A549 (cell line): ENCODE data around the gene LARGE1. TPM values are rescaled to one million over a fixed set of nuclear protein-coding genes. Genes with fewer than 3 reads are reported as not detected.

Experiments used
- ATAC-seq, 2 experiments: fragments of 200-7000 bp in 1 of 2; fragments of >200 bp in 1 of 2; cut with Nextera tagmentation in 1 of 2; cut with Tn5 transposase in 1 of 2; 3 replicates each; pipeline versions ENCODE4 v1.8.0 to v1.9.1; 2018 to 2020; ENCODE audit warnings: mild to moderate bottlenecking in 1 of 2, moderate library complexity in 1 of 2
- CTCF ChIA-PET: fragments of 300-600 bp; sonication (Branson Sonifier 250); formaldehyde crosslinking; extraction: SDS; loops from one replicate; lab custom pipeline; 2021; ENCODE audit warnings: antibody characterized with exemption, inconsistent platforms; lab: Yijun Ruan, JAX
- POLR2A ChIA-PET: fragments of 350-600 bp; formaldehyde crosslinking; extraction: SDS; loops from one replicate; lab custom pipeline; 2021; ENCODE audit warnings: antibody characterized with exemption, inconsistent platforms; lab: Yijun Ruan, JAX
- DNase-seq, 2 experiments: peaks; one replicate each; pipeline versions ENCODE4 v3.0.0 to v3.0.0-alpha.2; 2011 to 2016; ENCODE audit warnings: low read depth in 1 of 2, low spot score in 1 of 2
- FAIRE-seq: peaks from 2 replicates; lab custom pipeline; 2011; peaks lifted over from hg19 to GRCh38; lab: Jason Lieb, UNC
- H3K27ac ChIP-seq, 2 experiments: fragments of >200 bp; sonication (Bioruptor Twin); formaldehyde crosslinking; 3 replicates each; pipeline ENCODE4 v1.5.1; 2016 to 2017
- H3K4me1 ChIP-seq: fragments of >200 bp; sonication (Bioruptor Twin); formaldehyde crosslinking; 3 replicates; pipeline ENCODE4 v1.6.1; 2016
- H3K4me2 ChIP-seq: fragments of >200 bp; sonication (Bioruptor Twin); formaldehyde crosslinking; 3 replicates; pipeline ENCODE4 v1.6.1; 2016
- H3K4me3 ChIP-seq: fragments of >200 bp; sonication (Bioruptor Twin); formaldehyde crosslinking; 3 replicates; pipeline ENCODE4 v1.5.1; 2016
- H3K9me3 ChIP-seq: fragments of >200 bp; sonication (Bioruptor Twin); formaldehyde crosslinking; 3 replicates; pipeline ENCODE4 v1.6.1; 2016
- BCL3 ChIP-seq: fragments of >200 bp; sonication (Bioruptor Twin); formaldehyde crosslinking; IDR thresholded peaks from 3 replicates; pipeline ENCODE4 v1.6.1; 2016
- BHLHE40 ChIP-seq: IDR thresholded peaks from 2 replicates; pipeline ENCODE4 v1.6.1; 2012; ENCODE audit warnings: low read depth, low read length, inconsistent platforms
- CBX8 ChIP-seq: fragments of 200-600 bp; sonication (generic); IDR thresholded peaks from 2 replicates; pipeline ENCODE4 v1.6.1; 2016
- CHD2 ChIP-seq: fragments of 150-350 bp; IDR thresholded peaks from 2 replicates; pipeline ENCODE4 v1.6.1; 2014; ENCODE audit warnings: low read length; ENCODE audit not compliant: partially characterized antibody
- CTCF ChIP-seq: fragments of >200 bp; sonication (Bioruptor Twin); formaldehyde crosslinking; IDR thresholded peaks from 3 replicates; pipeline ENCODE4 v1.5.1; 2016
- FOSL2 ChIP-seq, 2 experiments: fragments of 450-650 bp in 1 of 2; fragments of >200 bp in 1 of 2; sonication (Bioruptor Twin) in 1 of 2; formaldehyde crosslinking; IDR thresholded peaks; 2 replicates each; pipeline versions ENCODE4 v1.5.0 to v1.6.1; 2016 to 2020; ENCODE audit warnings: mild to moderate bottlenecking in 1 of 2, moderate library complexity in 1 of 2
- HOXB13 ChIP-seq: fragments of 250-450 bp; sonication (Bioruptor Pico); IDR thresholded peaks from 2 replicates; pipeline ENCODE4 v1.5.0; 2020; ENCODE audit warnings: low read depth, mild to moderate bottlenecking, moderate library complexity
- JUNB ChIP-seq: fragments of >200 bp; sonication (Bioruptor Twin); formaldehyde crosslinking; IDR thresholded peaks from 2 replicates; pipeline ENCODE4 v1.6.1; 2016
- KDM1A ChIP-seq: fragments of 200-600 bp; sonication (generic); IDR thresholded peaks from 2 replicates; pipeline ENCODE4 v1.6.1; 2016; ENCODE audit warnings: low read depth, mild to moderate bottlenecking
- MYC ChIP-seq: IDR thresholded peaks from 2 replicates; pipeline ENCODE4 v1.6.1; 2012; ENCODE audit warnings: mild to moderate bottlenecking, inconsistent platforms, low read length, improper control_type of control experiment, borderline replicate concordance
- RARB ChIP-seq: fragments of 250-450 bp; sonication (Bioruptor Pico); IDR thresholded peaks from 2 replicates; pipeline ENCODE4 v1.8.0; 2021; ENCODE audit warnings: mild to moderate bottlenecking, moderate library complexity
- SMC3 ChIP-seq: fragments of >200 bp; sonication (Bioruptor Twin); formaldehyde crosslinking; IDR thresholded peaks from 3 replicates; pipeline ENCODE4 v1.6.1; 2018; ENCODE audit warnings: inconsistent platforms
- ZNF302 ChIP-seq: fragments of 250-450 bp; sonication (Bioruptor Pico); IDR thresholded peaks from 2 replicates; pipeline ENCODE4 v1.9.0; 2021; ENCODE audit warnings: inconsistent platforms, mild to moderate bottlenecking, moderate library complexity
- WGBS: methylation state at CpG from one replicate; pipeline ENCODE4 v1.1.6; 2017; ENCODE audit errors: missing lambda C conversion rate; 5-methylcytosine and 5-hydroxymethylcytosine counted together
- polyA plus RNA-seq, 4 experiments: library from polyadenylated mRNA; depleted of rRNA in 3 of 4; stranded (reverse); fragments of >200 nt; fragmentation: RNase III in 1 of 4; extraction: RNeasy Plus Mini Kit Qiagen cat#74134 plus additional on column Dnase treatment in 1 of 4; gene quantifications; 2 replicates in 3 of 4; 3 replicates in 1 of 4; pipeline ENCODE4 v1.2.3, GENCODE V29; 2011 to 2017
- TF ChIP-seq, protein P1 (sequence below): IDR thresholded peaks from 2 replicates; pipeline ENCODE4 v1.6.1; 2012
- TF ChIP-seq, protein P2 (sequence below): fragments of 200-600 bp; sonication (generic); IDR thresholded peaks from 2 replicates; pipeline ENCODE4 v1.6.1; 2016; ENCODE audit warnings: antibody characterized with exemption, mild to moderate bottlenecking, moderate library complexity

The LARGE1 gene
- polyA plus RNA-seq, 2 of the 4 experiments (the other 2 are of a cell fraction): 2.7 to 5.8 TPM

GRCh38 chr22:33691057-33691630 lies 229.1 kb downstream of the LARGE1 start (continued):
- TF ChIP-seq, protein P1, sequence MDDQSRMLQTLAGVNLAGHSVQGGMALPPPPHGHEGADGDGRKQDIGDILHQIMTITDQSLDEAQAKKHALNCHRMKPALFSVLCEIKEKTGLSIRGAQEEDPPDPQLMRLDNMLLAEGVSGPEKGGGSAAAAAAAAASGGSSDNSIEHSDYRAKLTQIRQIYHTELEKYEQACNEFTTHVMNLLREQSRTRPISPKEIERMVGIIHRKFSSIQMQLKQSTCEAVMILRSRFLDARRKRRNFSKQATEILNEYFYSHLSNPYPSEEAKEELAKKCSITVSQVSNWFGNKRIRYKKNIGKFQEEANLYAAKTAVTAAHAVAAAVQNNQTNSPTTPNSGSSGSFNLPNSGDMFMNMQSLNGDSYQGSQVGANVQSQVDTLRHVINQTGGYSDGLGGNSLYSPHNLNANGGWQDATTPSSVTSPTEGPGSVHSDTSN: no peak

DNA sequence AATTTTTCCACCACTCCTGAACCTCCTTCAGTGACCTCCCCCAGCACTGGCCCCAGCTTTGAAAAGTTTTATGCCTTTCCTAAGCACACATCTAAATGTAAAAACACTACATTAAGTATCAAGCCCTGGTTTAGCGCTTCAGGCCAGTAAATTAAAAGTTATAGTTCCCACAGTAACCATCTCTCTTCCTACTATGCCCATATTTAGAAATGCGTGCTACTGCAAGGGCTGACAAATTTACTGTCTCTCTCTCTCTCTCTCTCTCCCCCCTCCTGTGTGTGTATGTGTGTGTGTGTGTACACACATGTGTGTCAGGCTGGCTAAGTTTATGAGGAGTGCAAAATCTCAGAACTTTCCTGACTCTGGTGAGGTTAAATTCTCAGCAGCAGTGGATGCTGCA lies 231.4 kb downstream of the LARGE1 start:
- Histone ChIP-seq H3K4me3 (no peak overlapping the region), H3K9me3 (no peaks in the 10 kb centered on the region)
- no peak for FAIRE-seq
- TF ChIP-seq BCL3: no peak
- TF ChIP-seq CHD2: no peak
- no peak for TF ChIP-seq CTCF
- no peak for TF ChIP-seq BHLHE40
- no peak for TF ChIP-seq KDM1A
- no peak for TF ChIP-seq RARB (CRISPR knock-in tag)
- no peak for TF ChIP-seq MYC
- TF ChIP-seq, all 56 proteins: peak for 0
- POLR2A ChIA-PET: no interaction called here
- Histone ChIP-seq H3K4me2 (no peak overlapping the region), H3K4me1 (no peaks in the 10 kb centered on the region), H3K27ac (no peak overlapping the region)
- DNase-seq (no peak), ATAC-seq (no peak)
- WGBS: 64% methylated on average over 2 of the region's 2 CpGs
- CTCF ChIA-PET: no interaction called here

- H3K4me3 ChIP-seq: no peak overlapping the region
- H3K4me1 ChIP-seq: no peaks in the 10 kb centered on the region
- WGBS: 82% methylated on average over 10 of the region's 10 CpGs
- H3K27ac ChIP-seq: no peak overlapping the region
- FAIRE-seq: no peak
- TF ChIP-seq ZNF302 (CRISPR knock-in tag) (no peak), FOSL2 (IDR thresholded peaks at IDR 0.05) (no peak), FOSL2 (CRISPR knock-in tag; IDR thresholded peaks at IDR 0.05) (no peak), JUNB (no peak), CBX8 (no peak), SMC3 (no peak), BCL3 (no peak), HOXB13 (CRISPR knock-in tag) (no peak)
- TF ChIP-seq, protein P2, sequence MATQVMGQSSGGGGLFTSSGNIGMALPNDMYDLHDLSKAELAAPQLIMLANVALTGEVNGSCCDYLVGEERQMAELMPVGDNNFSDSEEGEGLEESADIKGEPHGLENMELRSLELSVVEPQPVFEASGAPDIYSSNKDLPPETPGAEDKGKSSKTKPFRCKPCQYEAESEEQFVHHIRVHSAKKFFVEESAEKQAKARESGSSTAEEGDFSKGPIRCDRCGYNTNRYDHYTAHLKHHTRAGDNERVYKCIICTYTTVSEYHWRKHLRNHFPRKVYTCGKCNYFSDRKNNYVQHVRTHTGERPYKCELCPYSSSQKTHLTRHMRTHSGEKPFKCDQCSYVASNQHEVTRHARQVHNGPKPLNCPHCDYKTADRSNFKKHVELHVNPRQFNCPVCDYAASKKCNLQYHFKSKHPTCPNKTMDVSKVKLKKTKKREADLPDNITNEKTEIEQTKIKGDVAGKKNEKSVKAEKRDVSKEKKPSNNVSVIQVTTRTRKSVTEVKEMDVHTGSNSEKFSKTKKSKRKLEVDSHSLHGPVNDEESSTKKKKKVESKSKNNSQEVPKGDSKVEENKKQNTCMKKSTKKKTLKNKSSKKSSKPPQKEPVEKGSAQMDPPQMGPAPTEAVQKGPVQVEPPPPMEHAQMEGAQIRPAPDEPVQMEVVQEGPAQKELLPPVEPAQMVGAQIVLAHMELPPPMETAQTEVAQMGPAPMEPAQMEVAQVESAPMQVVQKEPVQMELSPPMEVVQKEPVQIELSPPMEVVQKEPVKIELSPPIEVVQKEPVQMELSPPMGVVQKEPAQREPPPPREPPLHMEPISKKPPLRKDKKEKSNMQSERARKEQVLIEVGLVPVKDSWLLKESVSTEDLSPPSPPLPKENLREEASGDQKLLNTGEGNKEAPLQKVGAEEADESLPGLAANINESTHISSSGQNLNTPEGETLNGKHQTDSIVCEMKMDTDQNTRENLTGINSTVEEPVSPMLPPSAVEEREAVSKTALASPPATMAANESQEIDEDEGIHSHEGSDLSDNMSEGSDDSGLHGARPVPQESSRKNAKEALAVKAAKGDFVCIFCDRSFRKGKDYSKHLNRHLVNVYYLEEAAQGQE: no peak
- no peak overlapping the region for H3K4me2 ChIP-seq
- H3K9me3 ChIP-seq: no peaks in the 10 kb centered on the region
- CTCF ChIA-PET: no interaction called here
- no peak for ATAC-seq
- POLR2A ChIA-PET: no interaction called here
- DNase-seq: no peak
Measured at GRCh38 chr22:33687464-33687863, 232.8 kb downstream of the LARGE1 start.
